Stimulated activated naive CD4-positive, alpha-beta T cell treated with Interleukin-2 at 50 U/mL for 16 hours (primary cell): ENCODE results near the gene MCL1.

Source experiments
- DNase-seq: peaks from one replicate; lab custom pipeline; 2025; lab: John Stamatoyannopoulos, UW

The MCL1 gene

DNA sequence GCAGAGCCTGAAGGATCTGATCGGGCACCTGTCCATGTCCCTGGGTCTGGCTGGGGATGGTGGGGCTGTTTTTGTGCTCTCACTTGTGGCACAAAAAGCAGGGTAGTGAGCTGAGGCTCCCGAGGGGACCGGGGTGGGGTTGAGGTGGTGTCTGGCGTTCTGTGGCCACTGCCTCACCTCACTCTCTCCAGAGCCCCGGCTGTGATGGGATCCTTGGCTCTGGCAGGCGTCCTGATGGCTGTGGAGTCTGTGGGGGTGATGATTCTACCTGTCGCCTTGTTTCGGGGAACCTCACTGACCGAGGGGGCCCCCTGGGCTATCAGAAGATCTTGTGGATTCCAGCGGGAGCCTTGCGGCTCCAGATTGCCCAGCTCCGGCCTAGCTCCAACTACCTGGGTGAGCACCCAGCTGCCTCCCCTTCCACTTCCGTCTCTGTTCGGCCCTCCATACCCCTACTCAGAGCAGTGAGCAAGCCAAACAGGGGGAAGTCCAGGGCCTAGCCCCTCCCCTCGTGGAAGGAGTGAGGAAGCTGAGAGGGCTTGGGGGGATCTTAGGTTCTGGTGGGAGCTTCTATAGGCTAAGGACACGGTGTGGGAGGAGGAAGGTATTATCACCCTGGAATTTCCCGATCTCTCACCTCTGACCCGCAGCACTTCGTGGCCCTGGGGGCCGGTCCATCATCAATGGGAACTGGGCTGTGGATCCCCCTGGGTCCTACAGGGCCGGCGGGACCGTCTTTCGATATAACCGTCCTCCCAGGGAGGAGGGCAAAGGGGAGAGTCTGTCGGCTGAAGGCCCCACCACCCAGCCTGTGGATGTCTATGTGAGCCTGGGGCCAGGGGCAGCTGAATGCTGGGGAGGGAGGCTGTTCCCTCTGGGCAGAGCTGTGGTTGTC, 23.2 kb downstream of the MCL1 start:
- no peak for DNase-seq

GRCh38 chr1:150555198-150555970, 24.0 kb downstream of the MCL1 start:
- DNase-seq, result no peak

- DNase-seq, result no peak
Observed at GRCh38 chr1:150554086-150554452, 25.3 kb downstream of the MCL1 start.

GRCh38 chr1:150553392-150554085, 25.9 kb downstream of the MCL1 start:
- DNase-seq, result no peak

DNA sequence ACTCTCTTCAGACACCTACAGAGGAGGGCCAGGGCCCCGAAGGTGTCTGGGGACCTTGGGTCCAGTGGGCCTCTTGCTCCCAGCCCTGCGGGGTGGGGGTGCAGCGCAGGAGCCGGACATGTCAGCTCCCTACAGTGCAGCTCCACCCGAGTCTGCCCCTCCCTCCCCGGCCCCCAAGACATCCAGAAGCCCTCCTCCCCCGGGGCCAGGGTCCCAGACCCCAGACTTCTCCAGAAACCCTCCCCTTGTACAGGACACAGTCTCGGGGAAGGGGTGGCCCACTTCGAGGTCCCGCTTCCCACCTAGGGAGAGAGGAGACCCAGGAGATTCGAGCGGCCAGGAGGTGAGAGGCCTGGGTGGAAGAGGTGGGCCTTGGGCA, 26.5 kb downstream of the MCL1 start:
- DNase-seq, result no peak

DNA sequence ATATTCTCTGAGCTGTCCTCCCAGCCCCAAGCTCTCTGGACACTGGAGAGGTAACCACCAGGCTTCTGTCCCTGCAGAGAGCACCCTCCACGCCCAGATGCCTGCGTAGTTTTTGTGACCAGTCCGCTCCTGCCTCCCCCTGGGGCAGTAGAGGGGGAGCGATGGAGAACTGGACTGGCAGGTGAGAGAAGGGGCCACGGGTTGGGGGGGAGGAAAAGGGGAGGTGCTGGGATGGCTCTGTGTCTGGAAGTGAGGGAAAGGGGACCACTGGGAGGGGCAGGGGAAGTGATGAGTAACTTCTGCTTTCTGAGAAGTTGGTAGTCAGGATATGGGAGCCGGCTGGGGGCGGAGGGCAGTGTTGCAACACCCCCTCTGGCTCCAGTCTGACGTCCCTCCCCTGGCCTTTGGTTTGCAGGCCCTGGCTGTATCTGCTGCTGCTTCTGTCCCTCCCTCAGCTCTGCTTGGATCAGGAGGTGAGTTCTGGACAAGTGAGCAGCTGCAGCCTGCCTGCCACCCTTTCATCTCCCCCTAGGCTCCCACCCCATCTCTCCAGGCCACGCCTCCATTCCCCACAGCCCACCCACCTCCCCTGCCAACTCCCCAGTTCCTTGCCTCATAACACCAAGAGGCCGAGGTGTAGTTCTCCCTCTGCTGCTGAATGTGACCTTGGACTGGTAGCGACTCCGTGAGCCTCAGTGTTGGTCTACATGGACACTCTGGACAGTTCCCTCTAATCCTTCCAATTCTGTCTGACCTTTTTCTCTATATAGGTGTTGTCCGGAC, 27.1 kb downstream of the MCL1 start:
- DNase-seq, result no peak

DNA sequence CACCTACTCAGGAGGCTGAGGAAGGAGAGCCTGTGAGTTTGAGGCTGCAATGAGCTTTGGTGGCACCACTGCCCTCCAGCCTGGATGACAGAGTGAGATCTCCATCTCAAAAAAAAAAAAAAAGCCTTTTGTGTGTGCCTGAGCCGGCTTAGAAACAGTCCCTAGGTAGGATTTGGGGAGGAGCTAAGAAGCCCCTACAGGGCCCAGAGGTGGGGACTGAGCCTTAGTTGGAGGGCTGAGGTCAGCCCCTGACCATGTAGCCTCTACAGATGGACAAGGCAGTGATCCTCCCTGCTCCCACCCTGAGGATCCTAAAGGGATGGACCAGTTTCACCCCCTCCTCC, 27.7 kb downstream of the MCL1 start:
- no peak for DNase-seq

DNA sequence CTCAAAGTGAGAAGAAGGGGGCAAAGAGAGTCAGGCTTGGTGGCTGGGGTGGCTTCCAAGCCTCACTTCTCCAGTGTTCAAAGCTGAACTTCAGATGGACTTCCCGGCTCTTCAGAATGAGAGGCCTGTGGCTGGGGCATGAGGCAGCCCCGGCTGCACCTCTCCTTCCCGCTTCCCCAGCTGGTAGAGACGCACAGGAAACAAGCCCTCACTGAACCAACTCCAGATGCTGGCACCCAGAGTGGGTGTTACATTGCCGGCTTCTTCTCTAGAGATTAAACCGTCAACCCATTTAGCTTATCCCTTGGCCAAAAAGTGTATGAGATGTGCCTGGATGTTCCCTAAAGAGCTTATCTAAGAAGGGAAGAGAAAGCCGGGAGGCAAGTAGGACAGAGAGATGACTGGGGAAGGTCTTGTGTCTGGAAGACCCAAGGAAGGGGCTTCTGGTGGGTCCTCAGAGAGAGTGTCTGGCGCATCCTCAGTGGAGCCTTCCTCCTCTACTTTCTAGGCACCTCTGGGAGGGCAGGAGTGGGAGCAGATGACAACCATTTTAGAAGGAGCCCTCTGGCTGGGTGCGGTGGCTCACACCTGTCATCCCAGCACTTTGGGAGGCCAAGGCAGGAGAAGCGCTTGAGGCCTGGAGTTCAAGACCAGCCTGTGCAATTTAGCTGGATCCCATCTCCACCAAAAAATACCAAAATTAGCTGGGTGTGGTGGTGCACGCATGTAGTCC, 28.2 kb downstream of the MCL1 start:
- DNase-seq, result no peak

GRCh38 chr1:150550222-150551050, 29.0 kb downstream of the MCL1 start:
- DNase-seq, result no peak

DNA sequence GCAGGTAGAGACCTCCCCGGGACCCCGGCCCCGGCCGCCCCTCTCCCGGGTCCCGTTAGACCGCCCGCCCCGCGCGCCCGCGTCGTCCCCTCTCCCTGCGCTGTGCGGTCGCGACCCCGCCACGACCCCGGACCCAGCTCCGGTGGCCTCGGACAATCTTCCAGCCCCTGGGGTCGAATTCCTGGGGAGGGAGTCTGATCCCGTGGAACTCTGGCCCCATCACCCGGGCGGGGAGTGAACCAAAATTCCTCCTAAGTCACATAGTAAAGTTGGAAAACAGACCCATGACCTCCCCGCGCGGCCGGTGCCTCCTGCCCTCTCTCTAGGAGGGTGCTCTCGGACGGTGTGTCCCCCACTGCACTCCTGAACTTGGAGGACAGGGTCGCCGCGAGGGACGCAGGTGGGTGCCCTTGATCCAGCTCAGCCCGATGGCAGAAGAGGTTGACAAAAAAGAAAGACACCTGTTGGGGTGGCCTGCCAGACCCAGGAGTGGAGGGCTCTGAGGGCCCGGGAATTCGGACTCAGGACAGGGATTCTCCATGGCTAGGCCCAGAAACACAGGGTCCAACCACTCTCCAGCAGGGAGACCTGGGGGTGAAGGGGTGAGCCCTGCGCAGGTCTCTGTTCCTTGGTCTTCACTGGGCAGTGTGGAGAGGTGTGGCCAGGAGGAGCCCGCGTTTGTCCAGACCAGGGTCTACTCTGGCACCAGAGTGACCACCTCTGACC, 29.8 kb downstream of the MCL1 start:
- DNase-seq, result no peak

- DNase-seq, result no peak
Observed at GRCh38 chr1:150548632-150549495, 30.5 kb downstream of the MCL1 start, which contains the start of gene ADAMTSL4. TSS of gene ADAMTSL4 (plus strand) at chr1:150549408. CDS start at chr1:150552289, 2,881 bp downstream.

DNA sequence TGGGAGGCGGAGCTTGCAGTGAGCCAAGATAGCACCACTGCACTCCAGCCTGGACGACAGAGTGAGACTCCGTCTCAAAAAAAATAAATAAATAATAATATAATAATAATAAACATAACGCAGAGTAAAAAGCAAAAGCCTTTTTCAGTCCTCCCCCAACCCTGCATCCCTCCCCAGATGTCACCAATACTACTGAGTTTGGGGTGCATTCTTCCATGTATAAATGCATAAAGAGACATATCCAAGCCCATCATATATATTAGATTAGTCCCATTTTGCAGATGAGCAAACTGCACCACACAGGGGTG, 31.1 kb downstream of the MCL1 start:
- DNase-seq, result no peak

GRCh38 chr1:150546294-150546937, 33.0 kb downstream of the MCL1 start:
- no peak for DNase-seq

DNA sequence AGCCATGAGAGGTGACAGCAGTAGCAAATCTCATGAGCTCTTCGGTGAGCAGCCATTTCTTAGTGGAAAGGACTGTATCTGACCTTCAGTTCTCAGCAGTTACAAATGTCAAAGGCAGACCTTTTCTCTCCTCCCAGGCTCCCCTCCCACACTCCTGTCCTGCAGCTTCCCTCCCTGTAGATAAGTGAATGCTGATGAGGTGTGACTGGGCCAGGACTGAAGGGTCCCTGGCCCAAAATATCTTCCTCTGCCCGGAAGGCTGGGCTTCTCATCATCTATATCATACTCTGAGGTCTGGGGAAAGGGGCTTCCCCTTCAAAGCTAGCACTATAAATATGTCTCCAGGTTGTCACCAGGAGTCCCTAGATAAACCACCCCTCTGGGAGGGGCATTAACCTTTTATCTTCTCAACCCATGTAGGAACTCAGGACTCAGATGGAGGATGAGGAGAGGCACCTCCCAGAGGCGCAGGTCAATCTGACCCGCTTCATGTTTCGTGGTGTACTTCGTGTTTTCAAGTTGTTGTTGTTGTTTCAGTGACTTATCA, 33.9 kb downstream of the MCL1 start:
- DNase-seq, result no peak

GRCh38 chr1:150544204-150544603, 35.2 kb downstream of the MCL1 start:
- no peak for DNase-seq

DNA sequence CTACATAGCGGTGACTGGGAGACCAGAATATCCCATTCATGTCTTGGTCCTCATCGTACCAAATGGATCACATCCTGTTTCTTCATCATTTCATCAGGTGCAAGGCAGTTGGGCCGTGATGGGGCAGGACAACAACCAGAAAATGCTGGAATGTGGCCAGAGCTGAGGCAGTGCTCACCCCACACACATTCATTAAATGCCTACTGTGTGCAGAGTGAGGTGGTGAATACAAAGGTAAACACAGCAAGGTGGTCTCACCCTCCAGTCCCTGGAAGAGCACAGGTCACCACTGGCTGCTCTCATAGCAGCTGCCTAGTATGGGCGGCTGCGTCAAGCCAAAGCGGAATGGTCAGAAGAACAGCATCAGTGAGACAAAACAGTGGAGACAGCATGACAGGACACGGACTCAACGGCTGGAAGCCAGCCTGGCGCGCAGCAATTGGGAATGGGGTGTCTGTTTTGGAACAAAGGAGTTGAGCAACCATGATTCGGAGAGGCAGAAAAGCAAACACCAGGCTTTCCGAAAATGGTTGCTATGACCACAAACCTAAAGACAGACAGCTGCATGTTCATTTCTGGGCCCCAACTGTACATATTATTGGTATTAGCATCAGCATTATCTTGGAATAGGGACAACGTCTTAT, 35.8 kb downstream of the MCL1 start:
- no peak for DNase-seq
